Glomerular endothelial cell (primary cell): ENCODE results near the gene KLF16. TPM values are rescaled to one million over a fixed set of nuclear protein-coding genes. Genes with fewer than 3 reads are reported as not detected.
"Not testable (repeated sequence)": the region's sequence is repeated elsewhere in the genome, so short reads cannot be mapped to it uniquely, and the experiment has no call there.

Experiments used
- DNase-seq: peaks from one replicate; pipeline ENCODE4 v3.0.0-alpha.2; 2011; ENCODE audit warnings: low read depth, low spot score; ENCODE audit errors: extremely low read depth
- total RNA-seq: library from RNA; depleted of rRNA; stranded (reverse); fragments of >200 nt; gene quantifications from 2 replicates; pipeline ENCODE4 v1.2.3, GENCODE V29; 2015

The KLF16 gene
- 25.1 and 35.6 TPM in 2 replicates for total RNA-seq

DNA sequence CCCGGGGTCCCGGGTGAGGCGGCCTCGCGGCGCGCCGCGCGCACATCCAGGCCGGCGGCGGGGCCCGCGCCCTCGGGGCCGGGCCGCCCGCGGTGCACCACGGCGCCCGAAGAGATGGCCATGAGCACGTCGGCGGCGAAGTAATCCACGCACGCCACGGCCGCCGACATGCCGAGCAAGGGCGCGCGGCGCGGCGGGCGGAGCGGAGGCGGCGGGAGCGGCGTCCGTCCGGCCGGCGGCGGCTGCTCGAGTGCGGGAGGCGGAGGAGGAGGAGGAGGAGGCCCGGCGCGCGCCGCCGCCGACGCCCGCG is at the start of gene KLF16:
TSS of gene KLF16 (minus strand) at position 252 of the 310 bp plus-strand sequence. CDS start at position 170, 82 bp downstream.
- no peak for DNase-seq

DNA sequence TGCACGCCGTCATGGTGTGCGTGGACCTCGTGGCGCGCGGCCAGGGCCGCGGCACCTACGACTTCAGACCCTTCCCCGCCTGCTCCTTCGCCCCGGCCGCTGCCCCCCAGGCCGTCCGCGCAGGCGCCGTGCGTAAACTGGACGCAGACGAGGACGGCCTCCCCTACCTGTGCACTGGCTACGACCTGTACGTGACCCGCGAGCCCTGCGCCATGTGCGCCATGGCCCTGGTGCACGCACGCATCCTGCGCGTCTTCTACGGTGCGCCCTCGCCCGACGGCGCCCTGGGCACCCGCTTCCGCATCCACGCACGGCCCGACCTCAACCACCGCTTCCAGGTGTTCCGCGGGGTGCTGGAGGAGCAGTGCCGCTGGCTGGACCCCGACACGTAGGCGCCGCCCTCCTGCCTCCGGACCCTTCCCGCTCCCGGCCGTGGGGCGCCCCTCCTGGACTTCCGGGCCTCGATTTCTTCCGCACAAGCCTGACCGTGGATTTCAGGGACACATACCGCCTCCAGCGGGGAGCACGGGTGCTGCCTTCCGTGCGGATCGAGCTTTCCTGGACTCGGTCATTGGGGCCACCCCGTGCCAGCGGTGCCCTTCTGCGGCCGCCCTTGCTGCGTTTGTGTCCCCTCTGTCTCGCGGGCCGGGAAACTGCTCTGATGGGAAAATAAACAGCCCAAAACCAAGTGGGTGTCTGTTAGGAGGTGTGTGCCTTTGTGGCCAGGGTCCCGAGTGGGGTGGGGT is 49.6 kb upstream of the KLF16 start:
- no peak for DNase-seq

DNA sequence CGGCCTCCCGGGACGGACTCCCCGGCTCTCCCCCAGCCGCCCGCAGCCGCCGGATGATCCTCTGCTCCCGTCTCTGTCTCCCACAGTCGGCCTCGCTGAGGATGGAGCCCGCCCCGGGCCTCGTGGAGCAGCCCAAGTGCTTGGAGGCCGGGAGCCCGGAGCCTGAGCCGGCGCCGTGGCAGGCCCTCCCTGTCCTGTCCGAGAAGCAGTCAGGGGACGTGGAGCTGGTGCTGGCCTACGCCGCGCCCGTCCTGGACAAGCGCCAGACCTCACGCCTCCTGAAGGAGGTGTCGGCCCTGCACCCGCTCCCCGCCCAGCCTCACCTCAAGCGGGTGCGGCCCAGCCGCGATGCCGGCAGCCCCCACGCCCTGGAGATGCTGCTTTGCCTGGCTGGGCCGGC is 48.6 kb upstream of the KLF16 start:
- no peak for DNase-seq

DNA sequence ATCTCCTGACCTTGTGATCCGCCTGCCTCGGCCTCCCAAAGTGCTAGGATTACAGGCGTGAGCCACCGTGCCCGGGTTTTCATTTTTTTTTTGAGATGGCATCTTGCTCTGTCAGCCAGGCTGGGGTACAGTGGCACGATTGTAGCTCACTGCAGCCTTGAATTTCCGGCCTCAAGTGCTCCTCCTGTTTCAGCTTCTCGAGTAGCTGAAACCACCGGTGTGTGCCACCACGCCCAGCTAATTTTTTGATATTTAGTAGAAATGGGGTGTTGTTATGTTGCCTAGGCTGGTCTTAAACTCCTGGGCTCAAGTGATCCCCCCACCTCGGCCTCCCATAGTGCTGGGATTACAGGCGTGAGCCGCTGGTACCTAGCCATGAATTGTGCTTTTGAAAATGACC is 47.7 kb upstream of the KLF16 start:
- no peak for DNase-seq

DNA sequence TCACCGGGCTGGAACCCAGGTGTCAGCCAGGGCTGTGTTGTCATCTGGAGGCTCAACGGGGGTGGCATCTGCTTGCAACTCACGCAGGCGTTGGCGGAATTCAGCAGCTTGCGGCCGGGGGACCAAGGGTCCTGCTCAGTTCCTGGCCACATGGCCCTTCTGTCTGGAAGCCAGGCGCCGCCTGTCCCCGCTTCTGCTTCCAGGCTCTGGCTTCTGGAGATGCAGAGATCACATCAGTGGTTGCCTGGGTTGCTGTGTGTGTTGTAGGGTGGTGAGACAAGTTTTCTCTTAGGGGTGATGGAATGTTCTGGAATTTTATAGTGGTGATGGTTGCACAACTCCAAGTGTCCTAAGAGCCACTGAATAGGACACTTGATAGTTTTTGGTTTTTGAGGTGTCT is 46.8 kb upstream of the KLF16 start:
- no peak for DNase-seq

DNA sequence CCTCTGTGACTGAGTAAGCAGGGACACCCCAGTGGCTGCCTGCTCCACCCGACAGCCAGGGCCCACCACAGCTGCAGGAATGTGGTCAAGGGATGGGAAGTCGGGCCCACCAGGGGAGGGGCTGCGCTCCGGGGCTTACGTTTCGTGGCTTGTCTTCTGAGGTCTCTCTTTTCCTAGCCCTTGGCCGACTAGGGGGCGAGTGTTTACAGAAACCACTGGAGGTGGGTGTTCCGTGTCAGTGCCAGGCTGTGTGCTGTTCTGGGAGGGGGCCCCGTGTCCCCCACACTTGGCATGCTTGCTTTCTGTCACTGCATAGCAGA is 46.3 kb upstream of the KLF16 start:
- no peak for DNase-seq

DNA sequence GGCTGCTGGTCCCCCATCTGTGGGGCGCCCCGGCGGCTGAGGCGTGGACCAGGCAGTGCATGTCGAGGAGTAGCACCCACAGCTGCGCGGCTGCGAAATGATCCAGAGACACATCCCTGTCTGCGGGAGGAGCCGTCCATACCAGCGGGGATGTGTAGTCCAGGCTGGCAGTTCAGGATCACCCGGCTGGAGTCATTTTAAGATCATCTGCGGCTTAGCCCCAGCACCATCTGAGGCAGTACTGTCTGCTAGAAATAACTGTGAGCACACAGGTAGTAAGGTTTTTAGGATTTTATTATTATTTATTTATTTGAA is 44.9 kb upstream of the KLF16 start:
- no peak for DNase-seq

DNA sequence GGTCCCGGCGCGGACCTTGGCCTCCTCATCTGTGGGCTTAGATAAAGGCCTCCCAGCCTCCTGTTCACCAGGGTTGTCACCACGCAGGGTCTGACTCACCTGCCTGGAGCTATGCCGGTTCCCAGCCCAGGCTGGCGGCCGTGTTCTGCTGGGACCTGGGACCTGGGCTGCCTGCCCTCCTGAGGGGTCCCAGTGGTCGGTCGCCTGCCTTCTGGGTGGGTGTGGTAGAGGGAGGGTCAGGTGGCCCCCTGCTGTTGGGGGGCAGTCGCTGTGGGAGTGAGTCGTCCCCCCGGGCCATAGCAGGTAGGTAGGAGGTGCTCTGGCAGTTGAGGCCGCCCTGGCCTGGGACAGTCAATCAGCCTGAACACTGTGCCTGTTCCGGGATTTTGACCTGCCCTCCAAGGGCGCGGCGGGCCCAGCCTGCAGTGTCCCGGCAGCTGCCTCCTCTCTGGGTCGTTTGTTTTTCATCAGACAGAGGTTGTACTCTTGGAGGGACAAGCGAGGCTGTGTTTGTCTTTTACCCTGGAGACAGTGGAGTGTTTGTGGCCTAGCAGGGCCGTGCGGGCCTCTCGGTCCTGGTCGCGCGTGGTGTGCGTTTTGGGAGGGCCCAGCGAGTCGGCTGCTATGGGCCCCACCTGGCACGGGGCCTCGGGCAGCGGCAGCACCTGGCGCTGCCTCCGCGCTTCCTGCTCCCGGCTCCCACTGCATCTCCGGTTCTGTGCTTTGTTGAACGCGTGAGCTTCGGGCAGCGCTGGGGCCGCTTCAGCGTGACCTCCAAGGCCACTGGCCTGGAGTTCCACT is 44.4 kb upstream of the KLF16 start:
- DNase-seq, result no peak

DNA sequence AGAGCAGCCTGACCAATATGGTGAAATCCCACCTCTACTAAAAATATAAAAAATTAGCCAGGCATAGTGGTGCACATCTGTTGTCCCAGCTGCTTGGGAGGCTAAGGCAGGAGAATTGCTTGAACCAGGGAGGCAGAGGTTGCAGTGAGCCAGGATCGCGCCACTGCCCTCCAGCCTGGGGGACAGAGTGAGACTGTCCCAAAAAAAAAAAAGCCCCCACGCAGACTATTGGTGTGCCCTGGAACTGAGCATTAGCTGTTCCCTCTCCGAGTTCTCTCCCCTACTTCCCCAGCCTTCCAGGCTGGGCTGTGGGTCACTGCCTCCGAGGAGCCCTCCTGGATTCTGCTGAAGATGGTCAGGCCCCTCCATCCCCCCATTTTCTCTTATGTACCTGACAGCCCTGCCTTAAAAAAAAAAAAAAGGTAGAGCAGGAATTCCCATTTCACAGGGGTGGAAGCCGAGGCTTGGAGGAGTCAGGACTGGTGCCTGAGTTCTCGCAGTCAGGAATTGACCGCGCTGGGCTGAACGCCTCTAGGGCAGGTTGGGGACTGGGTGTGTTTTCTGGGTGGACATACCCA is 43.7 kb upstream of the KLF16 start:
- DNase-seq, result no peak

DNA sequence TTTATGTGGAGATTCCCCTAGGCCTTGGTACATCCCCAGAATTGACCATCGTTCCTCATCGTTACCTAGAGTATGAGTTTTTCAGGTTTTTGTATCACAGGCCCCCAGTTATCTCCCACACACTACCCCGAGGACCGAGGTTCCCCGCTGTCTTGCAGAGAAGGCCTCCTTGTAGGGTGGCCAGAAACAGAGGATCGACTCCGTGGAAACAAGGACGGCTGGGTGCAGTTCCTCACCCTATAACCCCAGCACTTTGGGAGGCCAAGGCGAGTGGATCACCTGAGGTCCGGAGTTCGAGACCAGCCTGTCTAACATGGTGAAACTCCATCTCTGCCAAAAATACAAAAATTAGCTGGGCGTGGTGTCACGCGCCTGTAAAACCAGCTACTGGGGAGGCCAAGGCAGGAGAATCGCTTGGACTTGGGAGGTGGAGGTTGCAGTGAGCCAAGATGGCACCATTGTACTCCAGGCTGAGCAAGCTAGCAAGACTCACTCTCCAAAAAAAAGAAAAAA is 42.5 kb upstream of the KLF16 start:
- DNase-seq, result no peak

DNA sequence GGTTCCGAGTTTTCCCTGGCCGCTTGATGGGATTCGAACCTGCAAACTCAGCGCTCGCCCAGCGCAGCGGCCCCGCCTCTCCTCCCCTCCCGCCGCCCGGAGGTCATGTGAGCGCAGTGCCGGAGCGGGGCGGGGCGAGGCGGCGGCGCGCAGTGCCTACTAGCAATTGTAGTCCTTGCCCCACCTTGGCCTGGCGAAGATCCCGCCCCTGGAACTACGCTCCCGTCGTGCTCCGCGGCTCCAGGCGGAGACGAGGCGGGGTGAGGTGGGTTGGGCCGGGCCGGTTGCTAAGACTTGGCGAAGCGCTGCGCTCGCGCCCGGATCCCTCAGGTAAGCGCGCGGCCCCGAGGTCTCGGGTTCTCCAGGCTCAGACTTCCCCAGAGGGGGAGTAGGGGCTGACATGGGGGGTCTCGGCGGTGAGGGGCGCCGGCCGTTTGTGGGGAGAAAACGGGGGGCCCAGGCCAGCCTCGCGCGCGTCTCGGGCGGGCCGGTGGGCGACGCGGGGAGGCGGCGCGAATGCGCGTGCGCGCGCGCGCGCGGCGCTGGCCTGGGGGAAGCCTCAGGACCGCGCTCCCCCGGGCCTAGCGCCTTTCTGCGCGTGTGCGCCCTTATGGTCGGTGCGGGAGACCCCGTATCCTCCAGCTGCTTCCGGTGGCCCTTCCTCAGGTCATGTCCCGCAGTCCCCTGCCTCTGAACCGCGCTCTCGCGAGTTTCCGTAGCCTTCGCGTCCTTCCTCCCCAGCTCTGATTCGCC is 41.9 kb upstream of the KLF16 start, which contains the start of the genes ADAT3 and SCAMP4:
TSS of gene ADAT3 (plus strand) at position 290 of the 753 bp plus-strand sequence. CDS start 6,649 bp downstream, outside the sequence.
TSS of gene SCAMP4 (plus strand) at position 290 of the 753 bp plus-strand sequence. CDS start 9,621 bp downstream, outside the sequence.
- no peak for DNase-seq

DNA sequence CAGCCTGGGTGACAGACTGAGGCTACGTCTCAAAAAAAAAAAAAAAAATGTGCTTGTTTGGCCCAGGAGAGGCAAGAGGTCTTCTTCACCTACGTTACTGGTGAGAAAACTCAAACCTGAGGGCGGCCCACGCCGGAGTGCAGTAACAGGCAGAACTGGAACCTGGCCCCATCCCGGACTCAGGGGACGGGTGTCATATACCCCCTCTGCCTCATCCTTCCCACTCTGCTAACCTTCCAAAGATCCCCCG is 41.4 kb upstream of the KLF16 start:
- DNase-seq, result no peak

DNA sequence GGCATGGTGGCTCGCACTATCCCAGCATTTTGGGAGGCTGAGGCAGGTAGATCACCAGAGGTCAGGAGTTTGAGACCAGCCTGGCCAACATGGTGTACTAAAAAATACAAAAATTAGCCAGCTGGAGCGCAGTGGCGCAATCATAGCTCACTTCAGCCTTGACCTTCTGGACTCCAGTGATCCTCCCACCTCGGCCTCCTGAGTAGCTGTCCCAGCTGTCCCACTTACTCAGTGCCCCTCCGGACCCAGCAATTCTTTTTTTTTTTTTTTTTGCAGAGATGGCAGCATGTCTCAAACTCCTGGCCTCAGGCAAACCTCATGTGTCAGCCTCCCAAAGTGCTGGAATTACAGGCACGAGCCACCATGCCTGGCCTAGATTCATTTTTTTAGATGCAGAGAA is 39.5 kb upstream of the KLF16 start:
- DNase-seq, result no peak

DNA sequence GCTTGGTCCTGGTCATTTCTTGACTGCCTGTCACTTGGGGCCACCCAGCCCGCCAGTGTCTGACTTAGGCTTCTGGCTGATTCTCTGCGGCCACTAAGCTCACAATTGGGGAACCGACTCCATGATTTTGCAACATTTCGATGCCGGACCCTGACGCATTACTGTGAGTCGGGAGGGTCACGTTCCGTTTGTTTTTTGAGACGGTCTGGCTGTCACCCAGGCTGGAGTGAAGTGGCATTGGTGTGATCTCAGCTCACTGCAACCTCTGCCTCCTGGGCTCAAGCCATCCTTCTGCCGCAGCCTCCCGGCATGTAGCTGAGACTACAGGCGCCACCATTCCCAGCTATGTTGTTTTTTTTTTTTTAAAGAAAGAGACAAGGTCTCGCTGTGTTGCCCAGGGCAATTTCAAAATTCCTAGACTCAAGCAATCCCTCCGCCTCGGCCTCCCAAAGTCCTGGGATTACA is 38.6 kb upstream of the KLF16 start:
- DNase-seq, result no peak

DNA sequence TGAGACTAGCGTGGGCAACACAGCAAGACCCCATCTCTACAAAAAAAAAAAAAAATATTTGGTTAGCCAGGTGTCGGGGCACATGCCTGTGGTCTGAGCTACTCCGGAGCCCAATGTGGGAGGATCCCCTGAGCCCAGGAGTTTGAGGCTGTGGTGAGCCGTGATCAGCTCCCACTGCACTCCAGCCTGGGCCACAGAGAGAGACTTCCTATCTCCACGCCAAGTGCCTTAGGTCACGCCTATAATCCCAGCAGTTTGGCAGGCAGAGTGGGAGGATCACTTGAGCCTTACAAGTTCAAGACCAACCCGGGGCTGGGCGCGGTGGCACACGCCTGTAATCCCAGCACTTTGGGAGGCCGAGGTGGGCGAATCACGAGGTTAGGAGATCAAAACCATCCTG is 33.1 kb upstream of the KLF16 start:
- no peak for DNase-seq

DNA sequence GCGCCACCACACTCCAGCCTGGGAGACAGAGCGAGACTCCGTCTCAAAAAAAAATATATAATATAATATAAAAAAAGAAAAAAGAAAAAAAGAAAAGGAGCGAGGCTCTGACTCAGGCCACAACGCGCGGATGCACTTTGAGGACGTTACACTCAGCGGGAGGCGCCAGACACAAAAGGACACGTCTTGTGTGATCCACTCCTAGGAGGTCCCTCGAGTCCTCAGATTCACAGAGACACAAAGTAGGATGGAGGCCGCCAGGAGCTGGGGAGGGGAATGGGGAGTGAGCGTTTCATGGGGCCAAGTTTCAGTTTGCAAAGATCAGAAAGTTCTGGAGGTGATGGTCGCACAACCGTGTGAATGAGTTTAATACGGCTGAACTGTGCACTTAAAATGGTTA is 30.4 kb upstream of the KLF16 start:
- DNase-seq, result no peak

DNA sequence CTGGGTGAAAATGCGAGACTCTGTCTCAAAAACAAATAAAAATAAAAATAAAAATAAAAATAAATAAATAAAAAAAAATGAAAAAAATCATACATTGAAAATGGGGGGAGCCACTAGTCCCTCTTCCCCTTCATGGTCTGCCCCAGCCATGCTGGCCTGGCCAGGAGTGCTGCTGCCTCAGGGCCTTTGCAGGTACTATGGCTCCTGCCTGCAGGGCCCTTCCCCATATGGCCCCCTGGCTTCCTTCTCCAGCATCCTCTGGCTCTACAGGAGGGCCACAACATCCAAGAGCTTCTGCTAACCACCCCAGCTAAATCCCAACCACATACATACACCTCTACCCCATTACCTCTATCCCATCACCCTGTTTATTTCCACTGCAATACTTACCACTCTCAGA is 26.5 kb upstream of the KLF16 start:
- no peak for DNase-seq

DNA sequence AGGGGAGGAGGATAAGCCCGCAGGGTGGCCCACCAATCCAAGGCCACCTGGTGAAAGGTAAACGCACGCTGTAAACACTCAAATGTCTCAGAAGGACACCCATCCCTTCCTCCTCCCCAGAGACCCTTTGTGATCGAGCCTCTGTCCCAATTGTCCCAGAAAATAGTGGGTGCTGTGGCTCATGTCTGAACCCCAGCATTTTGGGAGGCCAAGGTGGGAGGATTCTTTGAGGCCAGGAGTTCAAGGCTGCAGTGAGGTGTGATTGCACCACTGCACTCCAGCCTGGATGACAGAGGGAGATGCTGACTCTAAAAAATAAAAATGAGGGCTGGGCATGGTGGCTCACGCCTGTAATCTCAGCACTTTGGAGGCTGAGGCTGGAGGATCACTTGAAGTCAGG is 25.0 kb upstream of the KLF16 start:
- DNase-seq, result no peak

DNA sequence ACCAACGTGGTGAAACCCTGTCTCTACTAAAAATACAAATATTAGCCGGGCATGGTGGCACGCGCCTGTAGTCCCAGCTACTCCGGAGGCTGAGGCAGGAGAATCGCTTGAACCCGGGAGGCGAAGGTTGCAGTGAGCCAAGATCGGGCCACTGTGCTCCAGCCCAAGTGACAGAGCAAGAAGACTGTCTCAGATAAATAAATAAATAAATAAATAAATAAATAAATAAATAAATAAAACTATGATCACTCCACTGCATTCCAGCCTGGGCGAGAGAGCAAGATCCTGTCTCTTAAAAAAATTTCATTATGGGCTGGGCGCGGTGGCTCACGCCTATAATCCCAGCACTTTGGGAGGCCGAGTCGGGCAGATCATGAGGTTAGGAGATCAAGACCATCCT is 23.0 kb upstream of the KLF16 start:
- not testable (repeated sequence) for DNase-seq

DNA sequence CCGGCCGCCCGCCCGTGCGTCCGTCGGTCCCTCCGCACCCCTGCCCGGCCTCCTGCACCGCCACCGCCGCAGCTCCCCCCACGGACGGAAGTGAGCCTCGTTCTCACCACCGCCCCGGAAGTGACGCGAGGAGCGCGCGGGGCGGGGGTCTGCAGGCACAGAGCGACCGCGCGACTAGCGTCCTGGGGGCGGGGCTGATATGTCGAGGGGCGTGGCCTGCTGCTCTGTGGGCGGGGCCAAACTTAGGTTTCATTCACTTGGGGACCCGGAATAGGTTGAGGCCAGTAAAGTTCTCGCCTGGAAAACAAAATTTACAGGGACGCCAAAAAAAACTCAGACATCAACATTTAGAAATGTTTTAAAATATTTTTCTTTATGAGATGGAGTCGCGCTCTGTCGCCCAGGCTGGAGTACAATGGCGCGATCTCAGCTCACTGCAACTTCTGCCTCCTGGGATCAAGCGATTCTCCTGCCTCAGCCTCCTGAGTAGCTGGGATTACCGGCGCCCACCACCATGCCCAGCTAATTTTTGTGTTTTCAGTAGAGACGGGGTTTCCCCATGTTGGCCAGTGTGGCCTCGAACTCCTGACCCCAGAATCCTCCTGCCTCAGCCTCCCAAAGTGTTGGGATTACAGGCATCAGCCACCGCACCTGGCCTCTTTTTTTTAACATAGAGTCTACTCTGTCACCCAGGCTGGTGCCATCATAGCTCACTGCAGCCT is 22.2 kb upstream of the KLF16 start, which contains the start of gene ABHD17A:
TSS of gene ABHD17A (minus strand) at position 99 of the 722 bp plus-strand sequence. CDS start 3,930 bp downstream, outside the sequence.
- DNase-seq, result not testable (repeated sequence)
